ENCODE results near the gene CYTIP. TPM values are rescaled to one million over a fixed set of nuclear protein-coding genes. Genes with fewer than 3 reads are reported as not detected.

The CYTIP gene
- total RNA-seq, 1 experiment from 2014 or later: 97.7 TPM

DNA sequence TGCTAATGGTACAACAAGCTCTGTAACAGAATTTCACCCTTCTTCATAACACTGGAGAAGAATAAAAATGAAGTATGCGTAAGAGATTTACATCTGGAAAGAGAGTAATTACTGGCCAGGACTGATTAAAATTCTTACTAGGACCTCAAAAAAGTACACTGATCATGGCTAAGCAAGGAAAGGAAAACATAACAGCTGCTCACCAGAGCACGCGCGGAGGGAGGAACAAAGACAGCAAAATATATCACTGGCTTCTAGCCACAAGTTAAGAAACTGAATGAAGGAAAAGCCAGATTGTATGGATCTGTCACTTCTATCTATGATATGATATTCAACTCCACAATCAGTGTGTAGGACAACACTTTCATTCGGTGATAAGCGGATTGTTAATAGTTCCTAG is 15.6 kb upstream of the CYTIP start:
- peaks cover 5% of the 10 kb centered on the region for H3K4me1 ChIP-seq (ENCODE audit: low read length)
- no peak overlapping the region for H3K27ac ChIP-seq (ENCODE audit: low read length)
- H3K9me3 ChIP-seq (ENCODE audit: low read length): no peaks in the 10 kb centered on the region

GRCh38 chr2:157447741-157448140 is 3.9 kb upstream of the CYTIP start:
- peaks cover 28% of the 10 kb centered on the region for H3K4me1 ChIP-seq (ENCODE audit: low read length)
- no peak for DNase-seq
- H3K27ac ChIP-seq (ENCODE audit: low read length): no peak overlapping the region
- no peaks in the 10 kb centered on the region for H3K9me3 ChIP-seq (ENCODE audit: low read length)
- no peak overlapping the region for H3K9ac ChIP-seq (ENCODE audit: low read length)
- H3K9me2 ChIP-seq (replicated peaks; ENCODE audit: insufficient read depth, low read length): no peaks in the 10 kb centered on the region
- peak overlapping the region; percentile 52; the same call in 1 of the 2 replicates for H2AFZ ChIP-seq (ENCODE audit: low read length)
- no peaks in the 10 kb centered on the region for H3K36me3 ChIP-seq (ENCODE audit: insufficient read depth, low read length)
- peaks cover 10% of the 10 kb centered on the region for H3K79me2 ChIP-seq (ENCODE audit: low read length)
- no peaks in the 10 kb centered on the region for H3K27me3 ChIP-seq (ENCODE audit: low read length)
- no peaks in the 10 kb centered on the region for H4K20me1 ChIP-seq (ENCODE audit: insufficient read depth, low read depth, low read length)
- H3K4me2 ChIP-seq (ENCODE audit: low read depth, low read length, poor library complexity, severe bottlenecking): no peak overlapping the region
- no peak overlapping the region for H3K4me3 ChIP-seq (ENCODE audit: low read length)

More for the DNA sequence above, 15.6 kb upstream of the CYTIP start:
- Histone ChIP-seq H3K27me3 (ENCODE audit: low read length) (no peaks in the 10 kb centered on the region), H3K4me3 (ENCODE audit: low read length) (no peak overlapping the region), H4K20me1 (ENCODE audit: insufficient read depth, low read depth, low read length) (no peaks in the 10 kb centered on the region), H3K4me2 (ENCODE audit: low read depth, low read length, poor library complexity, severe bottlenecking) (no peak overlapping the region), H3K36me3 (ENCODE audit: insufficient read depth, low read length) (no peaks in the 10 kb centered on the region), H3K9me2 (replicated peaks; ENCODE audit: insufficient read depth, low read length) (no peaks in the 10 kb centered on the region), H3K79me2 (ENCODE audit: low read length) (no peaks in the 10 kb centered on the region), H2AFZ (ENCODE audit: low read length) (no peak overlapping the region), H3K9ac (ENCODE audit: low read length) (no peak overlapping the region)
- no peak for DNase-seq

DNA sequence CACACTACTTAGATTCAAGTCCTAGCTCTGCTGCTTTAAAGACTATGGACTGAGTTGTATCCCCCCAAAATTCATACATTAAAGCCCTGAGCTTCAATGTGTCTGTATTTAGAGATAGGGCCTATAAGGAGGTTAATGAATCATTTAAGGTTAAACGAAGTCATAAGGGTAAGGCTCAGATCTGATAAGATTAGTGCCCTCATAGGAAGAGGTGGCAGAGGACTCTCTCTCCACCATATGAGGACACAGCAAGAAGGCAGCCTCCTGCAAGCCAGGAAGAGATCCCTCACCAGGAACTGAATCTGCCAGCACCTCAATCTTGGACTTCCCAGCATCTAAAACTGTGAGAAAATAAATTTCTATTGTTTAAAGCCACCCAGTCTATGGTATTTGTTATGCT is 3.1 kb upstream of the CYTIP start:
- H2AFZ ChIP-seq (ENCODE audit: low read length): peak overlapping the region; percentile 52; the same call in 1 of the 2 replicates
- H3K4me3 ChIP-seq (ENCODE audit: low read length): no peak overlapping the region
- H3K27ac ChIP-seq (ENCODE audit: low read length): no peak overlapping the region

DNA sequence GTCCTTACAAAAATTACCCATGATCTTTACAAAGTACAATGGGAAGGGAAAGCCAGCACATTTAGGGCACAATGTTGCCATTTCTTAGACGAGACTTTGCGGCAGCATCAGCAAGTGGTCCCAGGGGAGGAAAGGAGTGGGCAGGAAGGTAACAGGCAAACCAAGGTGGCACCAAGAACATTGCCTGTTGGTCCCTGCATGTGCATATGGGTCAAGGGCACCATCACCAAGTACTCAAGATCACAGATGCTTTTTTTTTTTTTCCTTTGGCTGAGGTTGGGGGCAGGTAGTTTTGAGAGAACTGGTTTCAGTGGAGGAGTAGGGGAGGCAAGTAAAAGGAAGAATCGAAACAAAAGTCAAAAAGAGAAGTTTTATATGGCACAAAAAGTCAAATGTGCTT is 752 bp upstream of the CYTIP start:
- peak overlapping the region; percentile 81 for H3K9ac ChIP-seq (ENCODE audit: low read length)
- H4K20me1 ChIP-seq (ENCODE audit: insufficient read depth, low read depth, low read length): no peaks in the 10 kb centered on the region
- H3K4me1 ChIP-seq (ENCODE audit: low read length): peaks cover 56% of the 10 kb centered on the region
- H2AFZ ChIP-seq (ENCODE audit: low read length): peak overlapping the region; percentile 81
- DNase-seq: peak; percentile 67
- H3K27me3 ChIP-seq (ENCODE audit: low read length): no peaks in the 10 kb centered on the region
- no peaks in the 10 kb centered on the region for H3K36me3 ChIP-seq (ENCODE audit: insufficient read depth, low read length)
- no peaks in the 10 kb centered on the region for H3K9me2 ChIP-seq (replicated peaks; ENCODE audit: insufficient read depth, low read length)
- peak overlapping the region; percentile 97 for H3K4me2 ChIP-seq (ENCODE audit: low read depth, low read length, poor library complexity, severe bottlenecking)
- no peaks in the 10 kb centered on the region for H3K9me3 ChIP-seq (ENCODE audit: low read length)
- peak overlapping the region; percentile 80 for H3K4me3 ChIP-seq (ENCODE audit: low read length)
- peak overlapping the region; percentile 92 for H3K27ac ChIP-seq (ENCODE audit: low read length)
- peaks cover 41% of the 10 kb centered on the region for H3K79me2 ChIP-seq (ENCODE audit: low read length)

More for the DNA sequence above, 3.1 kb upstream of the CYTIP start:
- Histone ChIP-seq H3K4me1 (ENCODE audit: low read length) (peaks cover 32% of the 10 kb centered on the region), H3K36me3 (ENCODE audit: insufficient read depth, low read length) (no peaks in the 10 kb centered on the region), H3K79me2 (ENCODE audit: low read length) (peaks cover 17% of the 10 kb centered on the region), H3K9me2 (replicated peaks; ENCODE audit: insufficient read depth, low read length) (no peaks in the 10 kb centered on the region), H3K9ac (ENCODE audit: low read length) (no peak overlapping the region), H4K20me1 (ENCODE audit: insufficient read depth, low read depth, low read length) (no peaks in the 10 kb centered on the region), H3K9me3 (ENCODE audit: low read length) (no peaks in the 10 kb centered on the region), H3K4me2 (ENCODE audit: low read depth, low read length, poor library complexity, severe bottlenecking) (no peak overlapping the region), H3K27me3 (ENCODE audit: low read length) (no peaks in the 10 kb centered on the region)
- no peak for DNase-seq

DNA sequence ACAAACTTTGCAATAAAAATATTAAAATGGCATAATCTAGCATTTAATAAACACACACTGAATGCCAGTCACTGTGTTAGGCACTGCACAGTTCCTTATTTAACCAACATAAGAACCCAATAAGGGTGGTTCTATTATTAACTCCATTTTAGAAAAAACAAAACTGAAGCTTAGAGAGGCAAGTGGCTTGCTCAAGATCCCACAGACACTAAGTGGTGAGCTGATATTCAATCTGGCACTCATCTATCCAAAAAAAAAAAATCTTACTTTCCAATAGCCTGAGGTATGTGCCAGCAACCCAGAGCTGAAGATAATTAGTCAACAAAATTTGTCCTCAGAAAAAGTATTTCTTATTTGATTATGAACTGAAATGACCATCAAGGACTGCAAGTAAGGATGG is 799 bp downstream of the CYTIP start:
- Histone ChIP-seq H3K79me2 (ENCODE audit: low read length) (peaks cover 57% of the 10 kb centered on the region), H4K20me1 (ENCODE audit: insufficient read depth, low read depth, low read length) (no peaks in the 10 kb centered on the region), H3K9ac (ENCODE audit: low read length) (peak overlapping the region; percentile 81), H3K27ac (ENCODE audit: low read length) (peak overlapping the region; percentile 92), H3K4me1 (ENCODE audit: low read length) (peaks cover 72% of the 10 kb centered on the region), H3K9me3 (ENCODE audit: low read length) (no peaks in the 10 kb centered on the region), H3K27me3 (ENCODE audit: low read length) (no peaks in the 10 kb centered on the region), H3K36me3 (ENCODE audit: insufficient read depth, low read length) (0 out of 2 replicates have a peak, but pooled peaks cover 3% of the 10 kb centered on the region), H3K4me2 (ENCODE audit: low read depth, low read length, poor library complexity, severe bottlenecking) (peak overlapping the region; percentile 97), H2AFZ (ENCODE audit: low read length) (no peak overlapping the region), H3K4me3 (ENCODE audit: low read length) (peak overlapping the region; percentile 80), H3K9me2 (replicated peaks; ENCODE audit: insufficient read depth, low read length) (no peaks in the 10 kb centered on the region)
- DNase-seq: peak; percentile 84

DNA sequence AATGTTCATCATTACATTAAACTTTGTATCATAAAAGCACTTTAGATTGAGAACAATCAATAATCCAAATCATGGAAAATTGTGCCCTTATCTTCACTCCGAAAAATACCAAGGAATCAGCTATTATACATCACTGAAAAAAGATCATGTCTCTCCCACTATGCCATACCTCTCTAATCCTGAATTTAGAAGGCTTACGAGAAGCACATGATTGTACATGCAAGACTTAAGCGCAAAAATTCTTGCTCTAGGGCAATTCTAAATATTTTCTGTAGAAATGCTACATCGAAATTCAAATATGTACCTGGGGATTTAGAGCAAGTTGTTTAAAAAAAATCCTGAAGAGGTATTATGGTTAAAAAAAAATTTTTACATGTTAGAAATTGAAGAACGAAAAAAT is 1.3 kb downstream of the CYTIP start:
- H3K4me3 ChIP-seq (ENCODE audit: low read length): peak overlapping the region; percentile 80
- H3K4me2 ChIP-seq (ENCODE audit: low read depth, low read length, poor library complexity, severe bottlenecking): peak overlapping the region; percentile 97
- H3K4me1 ChIP-seq (ENCODE audit: low read length): peaks cover 76% of the 10 kb centered on the region
- no peaks in the 10 kb centered on the region for H4K20me1 ChIP-seq (ENCODE audit: insufficient read depth, low read depth, low read length)
- peak; percentile 53 for DNase-seq
- H2AFZ ChIP-seq (ENCODE audit: low read length): no peak overlapping the region
- peak overlapping the region; percentile 92 for H3K27ac ChIP-seq (ENCODE audit: low read length)
- peak overlapping the region; percentile 81 for H3K9ac ChIP-seq (ENCODE audit: low read length)
- no peaks in the 10 kb centered on the region for H3K9me3 ChIP-seq (ENCODE audit: low read length)
- 0 out of 2 replicates have a peak, but pooled peaks cover 4% of the 10 kb centered on the region for H3K36me3 ChIP-seq (ENCODE audit: insufficient read depth, low read length)
- H3K79me2 ChIP-seq (ENCODE audit: low read length): peaks cover 61% of the 10 kb centered on the region
- no peaks in the 10 kb centered on the region for H3K9me2 ChIP-seq (replicated peaks; ENCODE audit: insufficient read depth, low read length)
- no peaks in the 10 kb centered on the region for H3K27me3 ChIP-seq (ENCODE audit: low read length)

DNA sequence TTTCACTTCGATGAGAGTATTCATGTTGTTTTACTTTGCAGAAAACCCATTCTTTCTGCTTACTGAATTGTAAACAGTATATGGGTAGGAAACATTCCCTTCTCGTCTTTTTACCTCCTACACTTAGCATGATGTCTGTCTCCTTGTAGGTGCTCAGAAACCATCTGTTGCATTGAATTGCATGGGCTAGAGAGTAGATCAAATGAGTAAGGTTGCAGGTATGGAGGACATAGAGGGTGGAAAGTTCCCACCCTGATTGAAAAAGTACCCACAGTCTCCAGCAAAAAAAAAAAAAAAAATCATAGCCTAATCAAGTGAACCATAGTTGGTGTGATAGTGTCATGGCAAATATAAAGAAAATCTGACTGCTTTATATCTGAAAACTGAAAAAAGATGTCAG is 1.7 kb downstream of the CYTIP start:
- Histone ChIP-seq H2AFZ (ENCODE audit: low read length) (no peak overlapping the region; the same call in 1 of the 2 replicates), H4K20me1 (ENCODE audit: insufficient read depth, low read depth, low read length) (no peaks in the 10 kb centered on the region), H3K27me3 (ENCODE audit: low read length) (no peaks in the 10 kb centered on the region), H3K36me3 (ENCODE audit: insufficient read depth, low read length) (0 out of 2 replicates have a peak, but pooled peaks cover 4% of the 10 kb centered on the region), H3K9ac (ENCODE audit: low read length) (peak overlapping the region; percentile 81), H3K9me2 (replicated peaks; ENCODE audit: insufficient read depth, low read length) (no peaks in the 10 kb centered on the region), H3K27ac (ENCODE audit: low read length) (peak overlapping the region; percentile 92), H3K4me2 (ENCODE audit: low read depth, low read length, poor library complexity, severe bottlenecking) (peak overlapping the region; percentile 97), H3K4me3 (ENCODE audit: low read length) (peak overlapping the region; percentile 80), H3K4me1 (ENCODE audit: low read length) (peaks cover 81% of the 10 kb centered on the region), H3K79me2 (ENCODE audit: low read length) (peaks cover 66% of the 10 kb centered on the region), H3K9me3 (ENCODE audit: low read length) (no peaks in the 10 kb centered on the region)
- peak; percentile 59 for DNase-seq

DNA sequence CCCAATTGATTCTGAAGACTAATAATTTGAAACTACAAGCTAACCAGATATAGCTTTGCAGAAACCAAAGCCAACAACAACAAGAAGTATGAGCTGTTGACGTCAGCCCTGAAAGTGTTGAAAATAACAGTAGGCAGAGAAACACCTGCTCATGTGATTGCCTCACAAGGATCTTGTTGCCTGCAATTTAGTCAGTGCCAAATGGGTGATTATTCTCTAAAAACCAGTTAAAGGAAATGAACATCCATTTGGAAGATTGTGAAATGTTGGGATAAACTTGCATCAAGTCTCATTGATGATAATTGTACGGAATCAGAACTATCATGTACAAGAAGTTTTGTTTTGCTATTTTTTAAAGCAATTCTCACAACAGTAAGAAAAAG is 2.8 kb downstream of the CYTIP start:
- H3K36me3 ChIP-seq (ENCODE audit: insufficient read depth, low read length): 0 out of 2 replicates have a peak, but pooled peaks cover 4% of the 10 kb centered on the region
- peak overlapping the region; percentile 97 for H3K4me2 ChIP-seq (ENCODE audit: low read depth, low read length, poor library complexity, severe bottlenecking)
- H3K9me3 ChIP-seq (ENCODE audit: low read length): no peaks in the 10 kb centered on the region
- DNase-seq: peak; percentile 70
- no peaks in the 10 kb centered on the region for H3K27me3 ChIP-seq (ENCODE audit: low read length)
- H4K20me1 ChIP-seq (ENCODE audit: insufficient read depth, low read depth, low read length): no peaks in the 10 kb centered on the region
- H3K4me3 ChIP-seq (ENCODE audit: low read length): peak overlapping the region; percentile 80
- no peak overlapping the region for H2AFZ ChIP-seq (ENCODE audit: low read length)
- peak overlapping the region; percentile 81 for H3K9ac ChIP-seq (ENCODE audit: low read length)
- peaks cover 92% of the 10 kb centered on the region for H3K4me1 ChIP-seq (ENCODE audit: low read length)
- H3K9me2 ChIP-seq (replicated peaks; ENCODE audit: insufficient read depth, low read length): no peaks in the 10 kb centered on the region
- peaks cover 77% of the 10 kb centered on the region for H3K79me2 ChIP-seq (ENCODE audit: low read length)
- peak overlapping the region; percentile 92 for H3K27ac ChIP-seq (ENCODE audit: low read length)
